ENCODE results near the gene WNK2. TPM values are rescaled to one million over a fixed set of nuclear protein-coding genes. Genes with fewer than 3 reads are reported as not detected.

The WNK2 gene
- total and polyA plus RNA-seq, 4 donors: 0.13 to 3.7 (median 2.9) TPM

DNA sequence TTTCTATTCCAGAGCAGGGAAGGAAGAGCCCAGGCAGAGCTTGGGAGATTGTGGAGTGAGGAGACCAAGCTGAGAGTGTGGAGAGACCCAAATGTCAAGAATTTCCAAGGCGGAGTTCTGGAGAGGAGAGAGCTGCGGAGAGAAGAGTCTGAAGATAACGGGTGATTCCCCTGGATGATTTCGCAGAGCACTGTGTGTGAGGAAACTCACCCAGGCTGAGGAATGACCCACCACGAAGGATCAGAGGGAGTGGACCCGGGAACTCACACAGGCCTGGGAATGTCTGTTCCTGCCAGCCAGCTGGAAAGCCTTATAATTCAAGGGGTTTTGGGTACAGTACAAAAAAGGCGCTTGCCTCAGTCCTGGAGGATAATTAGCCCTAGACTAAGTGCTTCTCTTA is 94.2 kb downstream of the WNK2 start:
- intact Hi-C loops (cut with DNase I): no loop called here
- no peak overlapping the region for H3K27ac ChIP-seq (ENCODE audit: low read depth in 1 of 2, low read length in 2 of 2)
- no peak overlapping the region for H3K4me3 ChIP-seq (ENCODE audit: low read length in 2 of 2)
- no peaks in the 10 kb centered on the region for H3K36me3 ChIP-seq (ENCODE audit: control insufficient read depth in 1 of 2, insufficient read depth in 2 of 2, low read length in 1 of 2)
- peak in 1 of 2 donors; percentile 33 for DNase-seq
- WGBS, 2 donors: 86 to 88% methylated on average over 7 of the region's 7 CpGs
- H3K9me3 ChIP-seq (ENCODE audit: control insufficient read depth, low read length): no peaks in the 10 kb centered on the region
- H3K4me1 ChIP-seq (ENCODE audit: control insufficient read depth in 1 of 2, insufficient read depth in 2 of 2, low read length in 2 of 2): no peaks in the 10 kb centered on the region
- no peaks in the 10 kb centered on the region for H3K27me3 ChIP-seq (ENCODE audit: control insufficient read depth in 1 of 2, insufficient read depth in 2 of 2, low read length in 1 of 2)
- ATAC-seq (ENCODE audit: low FRiP score): no peak

DNA sequence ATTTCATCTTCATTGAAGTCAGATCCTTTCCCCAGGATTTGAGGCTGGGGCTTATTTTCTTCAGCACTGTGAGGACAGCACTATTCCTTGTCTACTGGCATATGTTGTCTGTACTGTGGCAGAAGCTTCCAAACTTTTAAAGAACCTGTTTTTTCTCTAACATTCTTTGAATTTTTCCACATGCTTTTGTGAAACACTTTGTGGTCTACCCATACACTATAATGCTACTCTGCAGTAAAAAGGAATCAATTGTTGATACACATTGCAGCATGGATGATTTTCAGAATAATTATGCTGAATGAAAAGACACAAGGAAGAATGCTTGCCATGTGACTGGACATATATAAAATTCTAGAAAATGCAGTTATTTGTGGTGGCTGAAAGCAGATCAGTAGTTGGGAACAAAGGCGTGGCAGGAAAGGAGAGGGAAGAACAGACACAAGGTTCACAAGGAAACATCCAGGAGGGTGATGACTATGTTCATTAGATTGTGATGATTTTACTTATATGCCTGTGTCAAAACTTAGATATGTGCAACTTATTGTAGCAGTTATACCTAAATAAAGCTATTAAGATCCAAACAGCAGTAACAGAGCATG is 96.8 kb downstream of the WNK2 start:
- ATAC-seq (ENCODE audit: low FRiP score) (no peak), DNase-seq (no peak)
- Histone ChIP-seq H3K9me3 (ENCODE audit: control insufficient read depth, low read length) (no peaks in the 10 kb centered on the region), H3K27ac (ENCODE audit: low read depth in 1 of 2, low read length in 2 of 2) (no peak overlapping the region), H3K4me1 (ENCODE audit: control insufficient read depth in 1 of 2, insufficient read depth in 2 of 2, low read length in 2 of 2) (no peaks in the 10 kb centered on the region), H3K4me3 (ENCODE audit: low read length in 2 of 2) (no peak overlapping the region), H3K36me3 (ENCODE audit: control insufficient read depth in 1 of 2, insufficient read depth in 2 of 2, low read length in 1 of 2) (no peaks in the 10 kb centered on the region), H3K27me3 (ENCODE audit: control insufficient read depth in 1 of 2, insufficient read depth in 2 of 2, low read length in 1 of 2) (no peaks in the 10 kb centered on the region)
- intact Hi-C loops (cut with DNase I): no loop called here
- 99 to 100% methylated on average over 1 of the region's 1 CpG for WGBS, 2 donors

DNA sequence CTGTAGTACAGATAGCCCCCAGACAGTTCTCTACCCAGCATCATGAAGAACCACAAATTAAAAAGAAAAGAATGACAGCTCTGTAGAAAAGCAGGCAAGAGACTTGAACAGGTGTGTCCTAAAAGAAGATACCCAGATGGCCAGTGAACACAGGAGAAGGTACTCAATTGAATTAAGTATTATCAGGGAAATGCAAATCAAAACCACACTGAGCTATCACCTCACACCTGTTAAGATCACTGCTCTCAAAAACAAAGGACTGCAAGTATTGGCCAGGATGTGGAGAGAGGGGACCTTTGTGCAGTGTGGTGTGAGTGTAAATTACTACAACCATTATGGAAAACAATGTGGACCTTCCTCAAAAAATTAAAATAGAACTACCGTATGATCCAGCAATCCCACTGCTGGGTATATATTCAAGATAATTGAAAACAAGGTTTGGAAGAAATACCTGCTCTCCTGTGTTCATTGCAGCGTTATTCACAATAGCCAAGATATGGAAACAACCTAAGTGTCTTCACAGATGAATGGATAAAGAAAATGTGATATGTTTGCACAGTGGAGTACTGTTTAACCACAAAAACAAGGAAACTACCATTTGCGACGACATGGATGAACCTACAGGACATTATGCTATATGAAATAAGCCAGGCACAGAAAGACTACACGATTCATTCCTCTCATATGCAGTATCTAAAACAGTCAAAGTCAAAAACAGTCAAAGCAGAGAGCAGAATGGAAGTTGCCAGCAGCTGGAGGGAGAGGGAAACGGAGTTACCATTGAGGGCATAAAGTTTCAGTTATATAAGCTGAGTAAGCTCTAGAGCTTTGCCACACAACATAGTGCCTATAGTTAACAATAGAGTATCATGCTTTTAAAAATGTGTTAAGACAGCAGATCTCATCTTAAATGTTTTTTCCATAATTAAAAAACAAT is 102.6 kb downstream of the WNK2 start:
- Histone ChIP-seq H3K27me3 (ENCODE audit: control insufficient read depth in 1 of 2, insufficient read depth in 2 of 2, low read length in 1 of 2) (no peaks in the 10 kb centered on the region), H3K4me1 (ENCODE audit: control insufficient read depth in 1 of 2, insufficient read depth in 2 of 2, low read length in 2 of 2) (no peaks in the 10 kb centered on the region), H3K36me3 (ENCODE audit: control insufficient read depth in 1 of 2, insufficient read depth in 2 of 2, low read length in 1 of 2) (no peaks in the 10 kb centered on the region), H3K9me3 (ENCODE audit: control insufficient read depth, low read length) (no peaks in the 10 kb centered on the region), H3K27ac (ENCODE audit: low read depth in 1 of 2, low read length in 2 of 2) (no peak overlapping the region), H3K4me3 (ENCODE audit: low read length in 2 of 2) (no peak overlapping the region)
- intact Hi-C loops (cut with DNase I): no loop called here
- 86% methylated on average over 6 of the region's 6 CpGs for WGBS, 2 donors
- no peak for DNase-seq
- ATAC-seq (ENCODE audit: low FRiP score): no peak

DNA sequence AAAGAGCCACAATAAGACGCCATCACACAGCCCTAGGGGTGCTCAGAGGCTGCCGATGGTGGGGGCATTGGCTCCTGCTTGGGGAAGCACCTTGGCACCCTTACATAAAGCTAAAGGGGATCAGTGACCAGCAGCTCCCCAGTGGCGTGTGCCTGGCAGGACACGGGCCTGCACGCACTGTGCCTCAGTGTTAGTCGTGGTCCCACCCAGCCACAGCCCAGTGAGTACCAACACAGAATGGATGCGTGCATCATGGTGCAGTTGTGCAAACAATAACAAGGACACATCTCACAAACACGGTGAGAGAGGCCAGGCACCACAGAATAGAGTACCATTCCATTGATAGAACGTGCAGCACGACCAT is 103.2 kb downstream of the WNK2 start:
- 87 to 90% methylated on average over 10 of the region's 10 CpGs for WGBS, 2 donors
- no peaks in the 10 kb centered on the region for H3K4me1 ChIP-seq (ENCODE audit: control insufficient read depth in 1 of 2, insufficient read depth in 2 of 2, low read length in 2 of 2)
- no peaks in the 10 kb centered on the region for H3K36me3 ChIP-seq (ENCODE audit: control insufficient read depth in 1 of 2, insufficient read depth in 2 of 2, low read length in 1 of 2)
- no peak for DNase-seq
- no peak overlapping the region for H3K27ac ChIP-seq (ENCODE audit: low read depth in 1 of 2, low read length in 2 of 2)
- H3K4me3 ChIP-seq (ENCODE audit: low read length in 2 of 2): no peak overlapping the region
- no peaks in the 10 kb centered on the region for H3K27me3 ChIP-seq (ENCODE audit: control insufficient read depth in 1 of 2, insufficient read depth in 2 of 2, low read length in 1 of 2)
- intact Hi-C loops (cut with DNase I): no loop called here
- ATAC-seq (ENCODE audit: low FRiP score): no peak
- no peaks in the 10 kb centered on the region for H3K9me3 ChIP-seq (ENCODE audit: control insufficient read depth, low read length)

DNA sequence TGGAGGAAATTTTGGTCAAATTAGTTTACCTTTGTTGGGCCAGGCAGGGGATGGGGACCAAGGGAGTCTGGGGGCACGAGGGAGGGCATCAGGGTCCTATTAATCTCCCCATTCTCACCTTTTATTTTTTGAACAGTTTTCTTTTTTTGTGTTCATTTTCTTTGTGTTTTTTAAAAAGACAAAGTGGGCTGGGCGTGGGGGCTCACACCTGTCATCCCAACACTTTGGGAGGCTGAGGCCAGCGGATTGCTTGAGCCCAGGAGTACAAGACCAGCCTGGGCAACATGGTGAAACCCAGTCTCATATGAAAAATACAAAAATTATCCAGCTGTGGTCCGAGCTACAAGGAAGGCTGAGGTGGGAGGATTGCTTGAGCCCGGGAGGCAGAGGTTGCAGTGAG is 103.7 kb downstream of the WNK2 start:
- Histone ChIP-seq H3K27me3 (ENCODE audit: control insufficient read depth in 1 of 2, insufficient read depth in 2 of 2, low read length in 1 of 2) (no peaks in the 10 kb centered on the region), H3K36me3 (ENCODE audit: control insufficient read depth in 1 of 2, insufficient read depth in 2 of 2, low read length in 1 of 2) (no peaks in the 10 kb centered on the region), H3K4me1 (ENCODE audit: control insufficient read depth in 1 of 2, insufficient read depth in 2 of 2, low read length in 2 of 2) (no peaks in the 10 kb centered on the region), H3K9me3 (ENCODE audit: control insufficient read depth, low read length) (no peaks in the 10 kb centered on the region), H3K4me3 (ENCODE audit: low read length in 2 of 2) (no peak overlapping the region), H3K27ac (ENCODE audit: low read depth in 1 of 2, low read length in 2 of 2) (no peak overlapping the region)
- intact Hi-C loops (cut with DNase I): no loop called here
- no peak for ATAC-seq (ENCODE audit: low FRiP score)
- WGBS, 2 donors: 90 to 92% methylated on average over 5 of the region's 5 CpGs
- no peak for DNase-seq

DNA sequence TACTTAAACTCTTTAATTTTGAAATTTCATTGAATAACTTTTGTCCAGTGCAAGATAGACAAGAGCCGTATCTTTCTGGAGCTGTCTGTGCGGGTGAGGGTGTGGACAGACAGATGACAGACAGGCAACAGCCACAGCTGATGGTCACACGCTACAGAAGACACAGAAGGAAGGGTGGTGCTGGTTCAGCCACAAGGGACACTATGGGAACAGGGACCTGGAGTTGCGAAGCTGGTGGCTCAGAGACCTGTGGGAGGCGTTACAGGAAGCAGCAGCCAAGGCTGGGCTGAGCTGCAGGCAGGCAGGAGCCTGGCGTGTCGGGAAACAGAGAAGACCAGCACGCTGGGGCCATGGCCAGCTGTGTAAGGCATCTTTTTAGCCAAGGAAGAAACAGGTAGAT is 104.4 kb downstream of the WNK2 start:
- no peaks in the 10 kb centered on the region for H3K9me3 ChIP-seq (ENCODE audit: control insufficient read depth, low read length)
- no peaks in the 10 kb centered on the region for H3K36me3 ChIP-seq (ENCODE audit: control insufficient read depth in 1 of 2, insufficient read depth in 2 of 2, low read length in 1 of 2)
- H3K27ac ChIP-seq (ENCODE audit: low read depth in 1 of 2, low read length in 2 of 2): no peak overlapping the region
- no peaks in the 10 kb centered on the region for H3K27me3 ChIP-seq (ENCODE audit: control insufficient read depth in 1 of 2, insufficient read depth in 2 of 2, low read length in 1 of 2)
- no peaks in the 10 kb centered on the region for H3K4me1 ChIP-seq (ENCODE audit: control insufficient read depth in 1 of 2, insufficient read depth in 2 of 2, low read length in 2 of 2)
- 63 to 76% methylated on average over 7 to 8 of the region's 8 CpGs for WGBS, 2 donors
- intact Hi-C loops (cut with DNase I): no loop called here
- no peak overlapping the region for H3K4me3 ChIP-seq (ENCODE audit: low read length in 2 of 2)
- ATAC-seq (ENCODE audit: low FRiP score) (no peak), DNase-seq (no peak)

DNA sequence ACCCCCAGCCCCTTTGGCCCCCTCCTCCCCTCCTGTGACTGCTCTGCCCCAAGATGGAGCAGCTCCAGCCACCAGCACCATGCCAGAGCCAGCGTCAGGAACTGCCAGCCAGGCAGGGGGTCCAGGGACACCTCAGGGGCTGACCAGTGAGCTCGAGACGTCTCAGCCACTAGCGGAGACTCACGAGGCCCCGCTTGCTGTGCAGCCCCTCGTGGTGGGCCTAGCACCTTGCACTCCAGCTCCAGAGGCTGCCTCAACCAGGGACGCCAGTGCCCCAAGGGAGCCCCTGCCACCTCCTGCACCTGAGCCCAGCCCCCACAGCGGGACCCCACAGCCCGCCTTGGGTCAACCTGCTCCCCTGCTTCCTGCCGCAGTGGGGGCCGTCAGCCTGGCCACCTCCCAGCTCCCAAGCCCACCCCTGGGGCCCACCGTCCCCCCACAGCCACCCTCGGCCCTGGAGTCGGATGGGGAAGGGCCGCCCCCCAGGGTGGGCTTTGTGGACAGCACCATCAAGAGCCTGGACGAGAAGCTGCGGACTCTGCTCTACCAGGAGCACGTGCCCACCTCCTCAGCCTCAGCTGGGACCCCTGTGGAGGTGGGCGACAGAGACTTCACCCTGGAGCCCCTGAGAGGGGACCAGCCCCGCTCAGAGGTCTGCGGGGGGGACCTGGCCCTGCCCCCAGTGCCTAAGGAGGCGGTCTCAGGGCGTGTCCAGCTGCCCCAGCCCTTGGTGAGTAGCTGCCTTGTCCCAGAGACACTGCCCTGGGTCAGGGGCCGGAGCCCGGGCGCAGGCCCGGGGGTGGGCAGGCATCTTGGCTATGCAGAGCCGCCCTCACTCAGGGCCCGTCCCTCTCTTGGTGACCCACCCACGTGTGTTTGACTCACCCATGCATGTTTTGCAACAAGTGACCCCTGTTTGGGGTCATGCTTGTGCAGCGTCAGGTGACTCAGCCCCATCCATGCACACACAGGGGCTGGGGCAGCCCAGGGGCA is 105.2 kb downstream of the WNK2 start:
- Histone ChIP-seq H3K4me1 (ENCODE audit: control insufficient read depth in 1 of 2, insufficient read depth in 2 of 2, low read length in 2 of 2) (no peaks in the 10 kb centered on the region), H3K27ac (ENCODE audit: low read depth in 1 of 2, low read length in 2 of 2) (no peak overlapping the region), H3K9me3 (ENCODE audit: control insufficient read depth, low read length) (no peaks in the 10 kb centered on the region), H3K27me3 (ENCODE audit: control insufficient read depth in 1 of 2, insufficient read depth in 2 of 2, low read length in 1 of 2) (no peaks in the 10 kb centered on the region), H3K4me3 (ENCODE audit: low read length in 2 of 2) (no peak overlapping the region), H3K36me3 (ENCODE audit: control insufficient read depth in 1 of 2, insufficient read depth in 2 of 2, low read length in 1 of 2) (no peaks in the 10 kb centered on the region)
- no peak for DNase-seq
- WGBS, 2 donors: 64 to 75% methylated on average over 27 to 32 of the region's 32 CpGs
- intact Hi-C loops (cut with DNase I): no loop called here
- ATAC-seq (ENCODE audit: low FRiP score): no peak

DNA sequence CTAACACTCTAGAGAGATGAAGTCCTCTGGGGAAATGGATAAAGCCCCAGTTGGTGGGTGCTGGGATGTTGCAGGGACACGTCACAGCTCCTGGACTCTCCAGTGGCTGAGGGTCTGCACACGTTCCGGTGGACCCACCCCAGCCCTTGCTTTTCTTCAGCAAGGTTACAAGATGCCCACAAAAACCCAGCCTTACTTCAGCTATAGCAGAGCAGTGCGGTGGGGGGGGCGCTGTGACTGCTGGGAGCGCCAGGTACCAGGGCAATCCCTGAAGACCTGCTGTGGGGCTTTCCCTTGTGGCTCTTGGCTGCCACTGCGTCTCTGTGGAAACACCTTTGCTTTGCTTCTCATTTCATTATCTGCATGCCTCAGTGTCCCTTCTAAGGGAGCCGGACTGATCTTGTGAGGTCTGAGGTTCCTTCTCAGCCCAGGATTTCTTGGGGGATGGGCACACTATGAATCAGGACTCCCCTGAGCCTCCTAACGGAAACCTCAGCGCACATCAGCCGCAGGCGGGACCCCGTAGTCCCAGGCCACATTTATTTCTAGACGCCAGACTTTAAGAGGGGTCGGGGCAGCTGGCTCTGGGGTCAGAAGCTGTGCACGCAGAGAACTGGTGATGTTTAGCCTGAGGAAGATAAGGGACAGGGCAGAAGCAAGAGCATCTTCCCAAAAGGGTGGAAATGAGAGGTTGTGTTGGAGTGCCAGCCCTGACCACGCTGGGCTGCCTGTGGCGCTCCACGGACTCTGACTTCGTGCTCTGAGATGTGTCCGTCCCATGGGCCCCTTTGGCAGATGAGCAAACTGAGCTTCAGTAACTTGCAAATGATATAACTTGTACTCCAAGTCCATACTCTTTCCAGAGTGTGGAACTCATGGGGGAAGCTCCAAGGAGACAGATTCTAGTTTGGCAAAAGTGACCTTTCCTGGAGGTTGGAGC is 106.8 kb downstream of the WNK2 start:
- no peaks in the 10 kb centered on the region for H3K4me1 ChIP-seq (ENCODE audit: control insufficient read depth in 1 of 2, insufficient read depth in 2 of 2, low read length in 2 of 2)
- no peak for ATAC-seq (ENCODE audit: low FRiP score)
- DNase-seq: no peak
- WGBS, 2 donors: 69 to 80% methylated on average over 21 of the region's 21 CpGs
- H3K27ac ChIP-seq (ENCODE audit: low read depth in 1 of 2, low read length in 2 of 2): no peak overlapping the region
- intact Hi-C loops (cut with DNase I): no loop called here
- no peaks in the 10 kb centered on the region for H3K9me3 ChIP-seq (ENCODE audit: control insufficient read depth, low read length)
- no peak overlapping the region for H3K4me3 ChIP-seq (ENCODE audit: low read length in 2 of 2)
- H3K27me3 ChIP-seq (ENCODE audit: control insufficient read depth in 1 of 2, insufficient read depth in 2 of 2, low read length in 1 of 2): no peaks in the 10 kb centered on the region
- H3K36me3 ChIP-seq (ENCODE audit: control insufficient read depth in 1 of 2, insufficient read depth in 2 of 2, low read length in 1 of 2): no peaks in the 10 kb centered on the region
